Heart left ventricle (tissue), 13 donors: ENCODE measurements around the gene ALDH3A1.

Experiments
- CTCF ChIP-seq, 12 donors: fragments of 200-600 bp; sonication (generic) in 4 of 12; IDR thresholded peaks; one replicate each; pipeline versions ENCODE4 v1.5.0 to v1.8.0; 2018 to 2022; ENCODE audit warnings: antibody characterized with exemption in 12 of 12, mild to moderate bottlenecking in 5 of 12
- POLR2A ChIP-seq, 2 donors: fragments of 450-650 bp; IDR thresholded peaks; one replicate each; pipeline ENCODE4 v1.6.1; 2017; ENCODE audit warnings: antibody characterized with exemption in 2 of 2, mild to moderate bottlenecking in 2 of 2, moderate library complexity in 2 of 2
- donor health status: ischemic (EF 13 %, LVEDD 7.1; RV severe dilation, severe dysfunction).
- donor health status: DM: no; HTN: yes; CAD: no.
- donor health status: DM: no; HTN: no; CAD: no.
- donor health status: ischemic (EF 25% LVEDD 6.9; RV normal size, moderate dysfunction).
- donor health status: ischemic (EF 25% LVEDD 5.7; RV mildly dilated, moderate dysfunction).
- donor health status: ischemic (EF 35%, LVEDD 5.7; RV mildly dilated, moderate dysfunction).
- donor health status: nonischemic (EF 11% LVEDD 7.7; RV severe dilation, severe dysfunction).
- donor health status: DM: yes; HTN: yes; CAD: no.
- donor health status: PGD.
- donor health status: ischemic (EF 29% LVEDD 5.4; RV normal size, mild dysfunction).
- donor health status: nonischemic (EF 23%, LVEDD 6.1; RV moderate dilation, normal function).

GRCh38 chr17:19708431-19709175, 39.5 kb downstream of the ALDH3A1 start:
- TF ChIP-seq CTCF (IDR thresholded peaks at IDR 0.05) (no peak), POLR2A (IDR thresholded peaks at IDR 0.05) (no peak)
